Keratinocyte (primary cell): ENCODE data around the gene ELFN2. TPM values are rescaled to one million over a fixed set of nuclear protein-coding genes. Genes with fewer than 3 reads are reported as not detected.

ENCODE experiments used
- DNase-seq: peaks from one replicate; pipeline ENCODE4 v3.0.0-alpha.2; 2011; ENCODE audit warnings: low read depth, missing footprints, low spot score
- FAIRE-seq: peaks from 2 replicates; lab custom pipeline; 2011; peaks lifted over from hg19 to GRCh38; lab: Jason Lieb, UNC
- H2AFZ ChIP-seq: 2 replicates; pipeline ENCODE4 v1.6.0; 2012; ENCODE audit warnings: low read length, control low read depth, inconsistent platforms; ENCODE audit not compliant: control insufficient read depth
- H3K27ac ChIP-seq: 2 replicates; pipeline ENCODE4 v1.5.1; 2011; ENCODE audit warnings: low read length; ENCODE audit not compliant: control insufficient read depth, insufficient read depth
- H3K27me3 ChIP-seq: 3 replicates; pipeline ENCODE4 v1.6.0; 2011; ENCODE audit warnings: low read length; ENCODE audit not compliant: control insufficient read depth, insufficient read depth; ENCODE audit errors: extremely low read depth
- H3K36me3 ChIP-seq, 2 experiments: 2 replicates in 1 of 2; 3 replicates in 1 of 2; pipeline ENCODE4 v1.5.1; 2011; ENCODE audit warnings: low read length in 2 of 2, mild to moderate bottlenecking in 1 of 2; ENCODE audit not compliant: control insufficient read depth in 2 of 2, insufficient read depth in 2 of 2; ENCODE audit errors: extremely low read depth in 1 of 2
- H3K4me1 ChIP-seq: 3 replicates; pipeline ENCODE4 v1.5.1; 2011; ENCODE audit warnings: low read length; ENCODE audit not compliant: control insufficient read depth, insufficient read depth; ENCODE audit errors: extremely low read depth
- H3K4me2 ChIP-seq: 3 replicates; pipeline ENCODE4 v1.6.0; 2011; ENCODE audit warnings: low read depth, low read length; ENCODE audit not compliant: control insufficient read depth, insufficient read depth; ENCODE audit errors: extremely low read depth
- H3K4me3 ChIP-seq, 3 experiments: fragments of 200-600 bp in 1 of 3; sonication (generic) in 1 of 3; 2 replicates in 2 of 3; 3 replicates in 1 of 3; pipeline ENCODE4 v1.5.1; 2011 to 2016; ENCODE audit warnings: low read length in 3 of 3, mild to moderate bottlenecking in 3 of 3, control low read depth in 2 of 3, inconsistent platforms in 1 of 3, low read depth in 1 of 3, mixed read lengths in 1 of 3, mixed run types in 1 of 3, moderate library complexity in 1 of 3; ENCODE audit not compliant: control insufficient read depth in 2 of 3, insufficient read depth in 2 of 3; ENCODE audit errors: extremely low read depth in 1 of 3
- H3K79me2 ChIP-seq: 2 replicates; pipeline ENCODE4 v1.6.0; 2012; ENCODE audit warnings: low read length; ENCODE audit not compliant: control insufficient read depth, insufficient read depth
- H3K9ac ChIP-seq: 3 replicates; pipeline ENCODE4 v1.6.0; 2011; ENCODE audit warnings: low read length; ENCODE audit not compliant: control insufficient read depth, insufficient read depth; ENCODE audit errors: extremely low read depth
- H3K9me1 ChIP-seq: 3 replicates; pipeline ENCODE4 v1.6.0; 2011; ENCODE audit warnings: low read length; ENCODE audit not compliant: control insufficient read depth, insufficient read depth; ENCODE audit errors: extremely low read depth
- H3K9me3 ChIP-seq: 2 replicates; pipeline ENCODE4 v1.5.1; 2012; ENCODE audit warnings: low read depth, low read length; ENCODE audit not compliant: control insufficient read depth
- H4K20me1 ChIP-seq: 3 replicates; pipeline ENCODE4 v1.6.0; 2011; ENCODE audit warnings: low read length; ENCODE audit not compliant: control insufficient read depth, insufficient read depth; ENCODE audit errors: extremely low read depth
- EZH2 ChIP-seq: IDR thresholded peaks from one replicate; pipeline ENCODE4 v1.6.1; 2012; ENCODE audit warnings: inconsistent platforms, mild to moderate bottlenecking, low read length, moderate library complexity
- dilution Hi-C: fragments of 300-500 bp; cut with MboI; formaldehyde crosslinking; loops from one replicate; pipeline ENCODE4 v1.7.0; 2020; ENCODE audit warnings: low sequenced_read_pairs; ENCODE audit not compliant: extremely low pct_ligation_motif_present
- polyA plus RNA-seq, 5 experiments: library from polyadenylated mRNA; depleted of rRNA in 3 of 5; stranded (reverse) in 3 of 5; stranded (forward) in 1 of 5; unstranded in 1 of 5; fragments of >200 nt; gene quantifications; 1 replicate in 1 of 5; 2 replicates in 3 of 5; 3 replicates in 1 of 5; pipeline versions ENCODE4 v1.2.1 to v1.2.3, GENCODE V29; 2011 to 2012; ENCODE audit warnings: missing spikeins in 2 of 5, low read depth in 1 of 5, low replicate concordance in 1 of 5
- TF ChIP-seq, protein P1 (sequence below), 3 experiments: IDR thresholded peaks in 1 of 3; conservative IDR thresholded peaks in 1 of 3; optimal IDR thresholded peaks in 1 of 3; 2 replicates in 2 of 3; 3 replicates in 1 of 3; pipeline versions ENCODE3 to v1.5.1; 2011; ENCODE audit warnings: low read length in 3 of 3, mild to moderate bottlenecking in 3 of 3, moderate library complexity in 2 of 3, control low read depth in 1 of 3, inconsistent platforms in 1 of 3; ENCODE audit not compliant: insufficient read depth in 2 of 3; ENCODE audit errors: extremely low read depth in 1 of 3

ELFN2 gene
- polyA plus RNA-seq, 1 donor (not counting 4 experiments of a cell fraction or from before 2014, with no cell fraction given): 0.13 TPM

GRCh38 chr22:37352481-37352880, 74.8 kb downstream of the ELFN2 start:
- H2AFZ ChIP-seq: no peak overlapping the region
- no peak for DNase-seq
- H3K9me1 ChIP-seq: no peaks in the 10 kb centered on the region
- TF ChIP-seq EZH2: no peak
- TF ChIP-seq, protein P1, sequence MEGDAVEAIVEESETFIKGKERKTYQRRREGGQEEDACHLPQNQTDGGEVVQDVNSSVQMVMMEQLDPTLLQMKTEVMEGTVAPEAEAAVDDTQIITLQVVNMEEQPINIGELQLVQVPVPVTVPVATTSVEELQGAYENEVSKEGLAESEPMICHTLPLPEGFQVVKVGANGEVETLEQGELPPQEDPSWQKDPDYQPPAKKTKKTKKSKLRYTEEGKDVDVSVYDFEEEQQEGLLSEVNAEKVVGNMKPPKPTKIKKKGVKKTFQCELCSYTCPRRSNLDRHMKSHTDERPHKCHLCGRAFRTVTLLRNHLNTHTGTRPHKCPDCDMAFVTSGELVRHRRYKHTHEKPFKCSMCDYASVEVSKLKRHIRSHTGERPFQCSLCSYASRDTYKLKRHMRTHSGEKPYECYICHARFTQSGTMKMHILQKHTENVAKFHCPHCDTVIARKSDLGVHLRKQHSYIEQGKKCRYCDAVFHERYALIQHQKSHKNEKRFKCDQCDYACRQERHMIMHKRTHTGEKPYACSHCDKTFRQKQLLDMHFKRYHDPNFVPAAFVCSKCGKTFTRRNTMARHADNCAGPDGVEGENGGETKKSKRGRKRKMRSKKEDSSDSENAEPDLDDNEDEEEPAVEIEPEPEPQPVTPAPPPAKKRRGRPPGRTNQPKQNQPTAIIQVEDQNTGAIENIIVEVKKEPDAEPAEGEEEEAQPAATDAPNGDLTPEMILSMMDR (optimal IDR thresholded peaks at IDR 0.05 in 1 of 3, IDR thresholded peaks at IDR 0.05 in 1 of 3, conservative IDR thresholded peaks at IDR 0.05 in 1 of 3; ENCODE audit: extremely low read depth in 1 of 3, insufficient read depth in 2 of 3, low read length in 3 of 3): no peak
- no peak overlapping the region for H3K4me2 ChIP-seq
- H3K4me1 ChIP-seq: no peaks in the 10 kb centered on the region
- H3K27ac ChIP-seq: no peak overlapping the region
- FAIRE-seq: no peak
- peaks cover 48% of the 10 kb centered on the region for H3K27me3 ChIP-seq
- H3K4me3 ChIP-seq: no peak overlapping the region
- no peaks in the 10 kb centered on the region for H4K20me1 ChIP-seq
- H3K9me3 ChIP-seq: no peaks in the 10 kb centered on the region
- H3K9ac ChIP-seq: no peak overlapping the region
- H3K36me3 ChIP-seq: no peaks in the 10 kb centered on the region
- no peaks in the 10 kb centered on the region for H3K79me2 ChIP-seq
- dilution Hi-C loops: no loop called here

- Histone ChIP-seq H4K20me1 (no peaks in the 10 kb centered on the region), H2AFZ (no peak overlapping the region), H3K27ac (no peak overlapping the region), H3K27me3 (peaks cover 39% of the 10 kb centered on the region), H3K9me3 (no peaks in the 10 kb centered on the region), H3K9me1 (no peaks in the 10 kb centered on the region), H3K36me3 (no peaks in the 10 kb centered on the region), H3K79me2 (no peaks in the 10 kb centered on the region), H3K4me2 (no peak overlapping the region), H3K4me1 (no peaks in the 10 kb centered on the region), H3K4me3 (no peak overlapping the region), H3K9ac (no peak overlapping the region)
- FAIRE-seq: no peak
- dilution Hi-C loops: no loop called here
- no peak for TF ChIP-seq EZH2
- TF ChIP-seq, protein P1 (optimal IDR thresholded peaks at IDR 0.05 in 1 of 3, IDR thresholded peaks at IDR 0.05 in 1 of 3, conservative IDR thresholded peaks at IDR 0.05 in 1 of 3; ENCODE audit: extremely low read depth in 1 of 3, insufficient read depth in 2 of 3, low read length in 3 of 3): no peak
- DNase-seq: no peak
These were observed 76.0 kb downstream of the ELFN2 start for GRCh38 chr22:37351232-37351631.
